ENCODE measurements around the gene NCOA1. TPM values are rescaled to one million over a fixed set of nuclear protein-coding genes. Genes with fewer than 3 reads are reported as not detected.

Gene NCOA1
- total and polyA plus RNA-seq, 2 donors (not counting 3 experiments of a cell fraction or from before 2014, with no cell fraction given): 11.4 to 14.1 TPM

GRCh38 chr2:24558781-24559472 lies 67.9 kb downstream of the NCOA1 start:
- Histone ChIP-seq H3K4me2 (ENCODE audit: insufficient read depth, low read length) (no peak overlapping the region), H3K36me3 (ENCODE audit: control insufficient read depth in 2 of 2, extremely low read depth in 1 of 2, insufficient read depth in 2 of 2, low read length in 2 of 2) (no peaks in the 10 kb centered on the region), H3K9me3 (replicated peaks; ENCODE audit: control insufficient read depth, insufficient read depth, low read length) (no peaks in the 10 kb centered on the region), H3K79me2 (ENCODE audit: control insufficient read depth, insufficient read depth, low read length) (no peaks in the 10 kb centered on the region), H3K9me1 (replicated peaks; ENCODE audit: control insufficient read depth, extremely low read depth, insufficient read depth, low read length) (no peaks in the 10 kb centered on the region), H3K9ac (replicated peaks; ENCODE audit: extremely low read depth, insufficient read depth, low read length) (no peak overlapping the region), H3K4me3 (replicated peaks in 1 of 3; ENCODE audit: insufficient read depth in 1 of 3, low read depth in 1 of 3, low read length in 3 of 3) (no peak overlapping the region), H3K27me3 (ENCODE audit: control insufficient read depth in 2 of 2, insufficient read depth in 2 of 2, low read length in 2 of 2) (no peaks in the 10 kb centered on the region), H3K27ac (ENCODE audit: insufficient read depth, low read depth, low read length) (no peak overlapping the region), H4K20me1 (replicated peaks; ENCODE audit: control insufficient read depth, extremely low read depth, insufficient read depth, low read length) (no peaks in the 10 kb centered on the region), H3K4me1 (ENCODE audit: control insufficient read depth, extremely low read depth, insufficient read depth, low read length) (no peaks in the 10 kb centered on the region), H2AFZ (ENCODE audit: low read depth, low read length) (no peak overlapping the region)
- intact Hi-C loops (cut with micrococcal nuclease) (no loop called here), dilution Hi-C loops (cut with MboI; ENCODE audit: extremely low pct_ligation_motif_present, low sequenced_read_pairs) (no loop called here)
- no TSS peak for BruUV-seq (replicated peaks)
- ChIA-PET CTCF (no interaction called here), POLR2A (no interaction called here)
- DNase-seq (ENCODE audit: low read depth, low spot score) (no peak), FAIRE-seq (no peak)
- TF ChIP-seq FOS (IDR thresholded peaks at IDR 0.05; ENCODE audit: borderline replicate concordance, insufficient read depth, low read length): no peak
- no peak for TF ChIP-seq JUN (IDR thresholded peaks at IDR 0.05; ENCODE audit: borderline replicate concordance, insufficient read depth, insufficient read length, low read depth)
- no peak for TF ChIP-seq MYC (IDR thresholded peaks at IDR 0.05; ENCODE audit: low read depth, low read length)
- no peak for TF ChIP-seq EZH2 (IDR thresholded peaks at IDR 0.05; ENCODE audit: borderline replicate concordance, low read depth, low read length, severe bottlenecking)
- TF ChIP-seq GATA2 (IDR thresholded peaks at IDR 0.05; ENCODE audit: insufficient read depth, insufficient read length, low read depth, low read length): no peak

DNA sequence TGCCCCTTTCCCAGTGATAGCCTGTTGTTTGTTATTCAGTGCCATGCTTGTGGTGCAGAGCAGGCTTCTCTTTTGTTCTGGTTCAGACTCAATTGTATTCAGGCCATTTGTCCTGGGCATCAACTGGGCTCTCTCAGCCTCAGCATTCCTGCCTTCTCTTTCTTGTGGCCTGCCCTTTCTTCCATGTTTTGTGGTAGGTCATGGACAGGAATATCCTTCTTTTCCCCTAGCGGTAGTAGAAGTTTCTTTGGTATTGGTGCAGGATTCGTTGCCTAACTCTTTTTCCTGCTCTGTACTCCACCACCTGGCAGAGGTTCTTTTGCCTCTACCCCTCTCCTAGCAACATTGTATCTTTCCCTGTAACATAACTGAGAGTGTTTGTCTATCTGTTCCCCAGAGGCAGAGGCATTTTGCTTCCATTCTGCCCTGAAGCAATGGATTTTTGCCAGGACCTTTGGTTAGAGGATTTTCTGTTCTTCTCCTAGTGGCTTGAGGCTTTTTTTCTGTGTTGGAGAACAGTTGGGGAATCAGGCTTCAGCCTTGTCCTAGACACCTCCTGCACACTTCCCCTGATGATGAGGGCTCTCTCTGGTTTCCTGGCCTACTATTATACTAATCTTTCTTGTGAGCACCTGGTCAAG lies 68.5 kb downstream of the NCOA1 start:
- Histone ChIP-seq H3K9ac (replicated peaks; ENCODE audit: extremely low read depth, insufficient read depth, low read length) (no peak overlapping the region), H3K4me1 (ENCODE audit: control insufficient read depth, extremely low read depth, insufficient read depth, low read length) (no peaks in the 10 kb centered on the region), H3K4me2 (ENCODE audit: insufficient read depth, low read length) (no peak overlapping the region), H3K9me1 (replicated peaks; ENCODE audit: control insufficient read depth, extremely low read depth, insufficient read depth, low read length) (no peaks in the 10 kb centered on the region), H3K36me3 (ENCODE audit: control insufficient read depth in 2 of 2, extremely low read depth in 1 of 2, insufficient read depth in 2 of 2, low read length in 2 of 2) (no peaks in the 10 kb centered on the region), H3K27ac (ENCODE audit: insufficient read depth, low read depth, low read length) (no peak overlapping the region), H4K20me1 (replicated peaks; ENCODE audit: control insufficient read depth, extremely low read depth, insufficient read depth, low read length) (no peaks in the 10 kb centered on the region), H3K4me3 (replicated peaks in 1 of 3; ENCODE audit: insufficient read depth in 1 of 3, low read depth in 1 of 3, low read length in 3 of 3) (no peak overlapping the region), H3K27me3 (ENCODE audit: control insufficient read depth in 2 of 2, insufficient read depth in 2 of 2, low read length in 2 of 2) (no peaks in the 10 kb centered on the region), H3K9me3 (replicated peaks; ENCODE audit: control insufficient read depth, insufficient read depth, low read length) (no peaks in the 10 kb centered on the region), H3K79me2 (ENCODE audit: control insufficient read depth, insufficient read depth, low read length) (no peaks in the 10 kb centered on the region), H2AFZ (ENCODE audit: low read depth, low read length) (no peak overlapping the region)
- BruUV-seq (replicated peaks): no TSS peak
- FAIRE-seq (no peak), DNase-seq (ENCODE audit: low read depth, low spot score) (no peak)
- TF ChIP-seq POLR2A (IDR thresholded peaks at IDR 0.05; ENCODE audit: low read depth, low read length) (no peak), MAX (IDR thresholded peaks at IDR 0.05; ENCODE audit: insufficient read depth, insufficient read length) (no peak), GATA2 (IDR thresholded peaks at IDR 0.05; ENCODE audit: insufficient read depth, insufficient read length, low read depth, low read length) (no peak), POLR2AphosphoS5 (IDR thresholded peaks at IDR 0.05; ENCODE audit: insufficient read depth, low read depth, low read length) (no peak), CTCF (IDR thresholded peaks at IDR 0.05; ENCODE audit: extremely low read depth in 1 of 2, insufficient read depth in 1 of 2, low read depth in 1 of 2, low read length in 2 of 2) (no peak), EZH2 (IDR thresholded peaks at IDR 0.05; ENCODE audit: borderline replicate concordance, low read depth, low read length, severe bottlenecking) (no peak), JUN (IDR thresholded peaks at IDR 0.05; ENCODE audit: borderline replicate concordance, insufficient read depth, insufficient read length, low read depth) (no peak), FOS (IDR thresholded peaks at IDR 0.05; ENCODE audit: borderline replicate concordance, insufficient read depth, low read length) (no peak), MYC (IDR thresholded peaks at IDR 0.05; ENCODE audit: low read depth, low read length) (no peak)
- dilution Hi-C loops (cut with MboI; ENCODE audit: extremely low pct_ligation_motif_present, low sequenced_read_pairs) (no loop called here), intact Hi-C loops (cut with micrococcal nuclease) (no loop called here)
- CTCF ChIA-PET: no interaction called here
- POLR2A ChIA-PET: no interaction called here

Data from endothelial cell of umbilical vein (primary cell).